GM19193 (cell line): ENCODE data around the gene COMMD7.

ENCODE experiments used
- POLR2A ChIP-seq: IDR thresholded peaks from 4 replicates; pipeline ENCODE4 v1.6.1; 2011; ENCODE audit not compliant: insufficient read depth, insufficient read length; ENCODE audit errors: extremely low read depth

Gene COMMD7

GRCh38 chr20:32707691-32708581, 35.3 kb downstream of the COMMD7 start:
- TF ChIP-seq POLR2A = no peak

GRCh38 chr20:32706486-32706885, 36.8 kb downstream of the COMMD7 start:
- TF ChIP-seq POLR2A = no peak

GRCh38 chr20:32702706-32703425, 40.4 kb downstream of the COMMD7 start:
- no peak for TF ChIP-seq POLR2A

GRCh38 chr20:32697608-32698007, 45.7 kb downstream of the COMMD7 start:
- TF ChIP-seq POLR2A = no peak

- TF ChIP-seq POLR2A = no peak
Measured at GRCh38 chr20:32695089-32695488, 48.2 kb downstream of the COMMD7 start.

- no peak for TF ChIP-seq POLR2A
Measured at GRCh38 chr20:32687180-32687532, 56.1 kb downstream of the COMMD7 start.

GRCh38 chr20:32686530-32687179, 56.6 kb downstream of the COMMD7 start:
- TF ChIP-seq POLR2A = no peak

- no peak for TF ChIP-seq POLR2A
Measured at GRCh38 chr20:32685541-32686529, 57.4 kb downstream of the COMMD7 start.

- no peak for TF ChIP-seq POLR2A
Measured at GRCh38 chr20:32682508-32682987, 60.7 kb downstream of the COMMD7 start.

GRCh38 chr20:32681175-32682084, 61.8 kb downstream of the COMMD7 start:
- no peak for TF ChIP-seq POLR2A

GRCh38 chr20:32680544-32681174, 62.6 kb downstream of the COMMD7 start:
- no peak for TF ChIP-seq POLR2A

- no peak for TF ChIP-seq POLR2A
Measured at GRCh38 chr20:32678948-32679347, 64.3 kb downstream of the COMMD7 start.
